Erythroblast (primary cell): ENCODE measurements around the gene TM9SF4.
"Not testable (repeated sequence)": the region's sequence is repeated elsewhere in the genome, so short reads cannot be mapped to it uniquely, and the experiment has no call there.

Experiments
- DNase-seq, 2 experiments: peaks; one replicate each; lab custom pipeline; 2025; lab: John Stamatoyannopoulos, UW
- GATA1 ChIP-seq: IDR thresholded peaks from 2 replicates; pipeline ENCODE4 v1.6.1; 2011; ENCODE audit warnings: low read depth, mild to moderate bottlenecking, control low read depth, low read length, moderate library complexity
- POLR2A ChIP-seq: IDR thresholded peaks from 2 replicates; pipeline ENCODE4 v1.6.1; 2011; ENCODE audit warnings: mild to moderate bottlenecking, low read length

The TM9SF4 gene

GRCh38 chr20:32164984-32165735 lies 55.6 kb downstream of the TM9SF4 start:
- TF ChIP-seq POLR2A (no peak), GATA1 (no peak)
- DNase-seq, result no peak

GRCh38 chr20:32165836-32166545 lies 56.5 kb downstream of the TM9SF4 start:
- no peak for TF ChIP-seq POLR2A
- no peak for TF ChIP-seq GATA1
- no peak for DNase-seq

GRCh38 chr20:32167552-32167951 lies 58.0 kb downstream of the TM9SF4 start:
- DNase-seq, result no peak
- no peak for TF ChIP-seq GATA1
- TF ChIP-seq POLR2A, result no peak

- no peak for DNase-seq
These were observed 58.8 kb downstream of the TM9SF4 start for GRCh38 chr20:32168184-32168910.

GRCh38 chr20:32177696-32178095 lies 68.2 kb downstream of the TM9SF4 start:
- DNase-seq, result not testable (repeated sequence)

More at GRCh38 chr20:32168184-32168910, 58.8 kb downstream of the TM9SF4 start:
- TF ChIP-seq GATA1 (no peak), POLR2A (no peak)

- no peak for DNase-seq
- TF ChIP-seq GATA1 (no peak), POLR2A (no peak)
These were observed 70.0 kb downstream of the TM9SF4 start for GRCh38 chr20:32179515-32179914.

- TF ChIP-seq POLR2A (no peak), GATA1 (no peak)
These were observed 70.4 kb downstream of the TM9SF4 start for GRCh38 chr20:32179934-32180333.

GRCh38 chr20:32181606-32182005 lies 72.1 kb downstream of the TM9SF4 start:
- no peak for TF ChIP-seq POLR2A
- TF ChIP-seq GATA1, result no peak
- DNase-seq, result no peak

More at GRCh38 chr20:32179934-32180333, 70.4 kb downstream of the TM9SF4 start:
- no peak for DNase-seq

GRCh38 chr20:32183947-32184635 lies 74.6 kb downstream of the TM9SF4 start:
- TF ChIP-seq GATA1 (no peak), POLR2A (no peak)
- DNase-seq, result no peak

- no peak for TF ChIP-seq GATA1
- TF ChIP-seq POLR2A, result no peak
- no peak for DNase-seq
These were observed 75.6 kb downstream of the TM9SF4 start for GRCh38 chr20:32184961-32185603.

- no peak for DNase-seq
- TF ChIP-seq POLR2A, result no peak
- no peak for TF ChIP-seq GATA1
These were observed 77.0 kb downstream of the TM9SF4 start for GRCh38 chr20:32186506-32186905.

GRCh38 chr20:32188376-32189122 lies 79.0 kb downstream of the TM9SF4 start:
- TF ChIP-seq POLR2A, result no peak
- TF ChIP-seq GATA1, result no peak
- DNase-seq, result no peak
